HG03196 (cell line): ENCODE measurements around the gene CAPSL.
"Not testable (repeated sequence)": the region's sequence is repeated elsewhere in the genome, so short reads cannot be mapped to it uniquely, and the experiment has no call there.

ENCODE experiments used
- ATAC-seq: cut with Tn5 transposase; IDR thresholded peaks from one replicate; pipeline ENCODE4 v1.9.1; 2021; ENCODE audit not compliant: unreplicated experiment

CAPSL gene

DNA sequence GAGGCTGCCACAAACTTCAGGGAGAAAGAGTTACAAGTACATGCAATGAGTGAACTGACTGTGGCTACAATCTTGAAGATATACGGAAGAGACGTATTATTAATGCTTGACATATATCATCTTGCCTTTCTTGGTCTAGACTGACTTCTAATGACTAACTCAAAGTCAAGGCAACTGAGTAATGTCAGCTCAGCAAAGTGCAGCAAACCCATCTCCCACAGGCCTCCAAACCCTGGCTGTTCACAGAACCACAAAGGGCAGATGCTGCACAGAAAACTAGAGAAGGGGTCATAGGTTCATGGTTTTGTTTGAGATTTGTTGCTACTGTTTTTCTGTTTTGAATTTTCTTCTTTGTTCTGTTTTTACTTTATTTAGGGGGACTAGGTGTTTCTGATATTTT lies 60.8 kb downstream of the CAPSL start:
- no peak for ATAC-seq

DNA sequence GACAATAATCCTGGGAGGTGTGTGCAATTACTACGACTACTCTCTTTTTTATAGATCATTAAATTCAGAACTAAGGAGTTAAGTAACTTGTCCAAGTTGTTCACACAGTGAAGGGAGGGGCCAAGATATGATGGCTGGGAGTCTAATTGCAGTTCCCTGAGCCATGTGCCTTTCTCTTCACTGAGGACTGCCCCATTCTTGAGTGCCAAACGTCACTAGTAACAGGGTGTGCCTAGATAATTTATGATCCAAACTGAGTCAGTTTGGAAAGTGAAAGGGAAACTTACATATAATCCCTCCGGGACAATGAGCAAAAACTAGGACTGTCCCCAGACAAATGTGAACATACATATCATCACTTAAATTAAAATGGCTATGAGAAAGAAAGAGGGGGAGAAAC lies 61.5 kb downstream of the CAPSL start:
- ATAC-seq, result no peak

DNA sequence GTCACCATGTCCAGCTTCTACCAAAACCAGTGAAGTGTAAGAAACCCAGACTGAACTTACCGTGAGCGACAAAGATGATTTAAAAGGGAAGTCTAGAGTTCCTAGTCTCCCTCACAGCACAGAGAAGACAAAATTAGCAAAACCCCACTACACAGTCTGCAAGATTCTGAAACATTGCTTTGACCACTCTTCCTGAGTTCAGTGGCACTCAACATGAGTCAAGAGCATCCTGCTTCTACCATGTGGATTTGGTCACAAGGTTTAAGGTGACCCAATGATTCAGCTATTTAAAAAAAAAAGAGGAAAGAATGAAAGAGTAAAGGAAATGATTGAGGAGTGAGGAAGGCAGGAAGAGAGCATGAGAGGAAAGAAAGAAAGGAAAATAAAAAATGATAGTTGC lies 62.0 kb downstream of the CAPSL start:
- no peak for ATAC-seq

DNA sequence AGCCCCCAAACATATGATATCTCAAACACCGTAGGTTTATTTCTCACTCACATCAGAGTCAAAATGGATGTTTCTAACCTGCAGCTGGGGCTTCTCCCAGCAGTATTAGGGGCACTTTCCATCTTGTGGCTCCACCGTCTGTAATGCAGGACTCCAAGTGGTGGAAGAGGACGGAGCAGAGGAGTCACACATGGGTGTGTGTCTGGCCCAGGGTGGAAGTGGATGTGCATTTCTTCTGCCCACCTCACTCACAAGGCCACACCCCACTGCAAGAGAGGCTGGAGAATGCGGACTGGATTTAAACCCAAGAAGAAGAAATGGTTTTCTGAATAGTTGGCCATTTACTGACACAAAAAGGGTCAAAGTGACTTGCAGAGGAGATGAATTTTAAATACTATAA lies 67.8 kb downstream of the CAPSL start:
- ATAC-seq, result no peak

DNA sequence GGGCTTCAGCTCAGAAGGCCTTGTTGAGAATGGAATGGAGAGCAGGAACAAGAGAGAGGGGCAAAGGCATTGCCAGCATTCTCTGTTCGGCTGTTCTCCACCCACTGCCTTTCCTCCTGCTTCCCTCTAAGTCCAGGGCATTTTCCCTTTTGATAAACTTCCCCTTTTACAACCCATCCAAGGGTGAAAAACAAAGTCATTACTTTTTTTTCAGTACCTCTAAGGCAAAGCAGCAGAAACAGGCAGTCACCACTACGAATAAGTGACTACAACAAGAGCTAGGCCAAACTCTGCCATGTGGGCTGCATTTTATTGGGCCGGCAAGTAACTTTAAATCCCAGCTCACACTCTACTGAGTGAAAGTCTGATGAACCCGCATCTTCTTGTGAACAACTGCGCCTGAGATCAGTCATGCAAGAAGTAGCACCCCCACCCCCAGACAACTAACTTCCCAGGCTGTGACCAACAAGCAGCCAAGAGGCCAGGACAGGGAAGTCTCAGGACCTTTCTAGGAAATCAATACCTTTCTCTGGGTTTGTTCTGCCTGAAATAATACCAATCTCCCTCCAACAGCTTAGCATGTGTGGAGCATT lies 68.6 kb downstream of the CAPSL start:
- no peak for ATAC-seq

DNA sequence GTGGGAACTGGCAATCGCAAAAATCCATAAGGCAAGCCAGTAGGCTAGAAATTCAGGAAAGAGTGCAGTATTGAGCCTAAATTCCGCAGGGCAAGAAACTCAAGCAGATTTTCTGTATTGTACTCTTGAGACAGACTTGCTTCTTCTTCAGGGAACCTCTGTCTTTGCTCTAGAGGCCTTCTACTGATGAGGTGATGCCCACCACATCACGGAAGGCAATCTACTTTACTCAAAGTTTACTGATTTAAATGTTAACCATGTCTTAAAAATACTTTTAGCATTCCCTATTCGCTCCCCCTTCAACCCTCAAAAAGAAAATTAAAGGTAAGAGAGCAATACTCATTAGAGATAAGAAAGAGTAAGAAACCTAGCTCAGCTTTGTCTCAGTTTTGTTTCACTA lies 70.4 kb downstream of the CAPSL start:
- no peak for ATAC-seq

DNA sequence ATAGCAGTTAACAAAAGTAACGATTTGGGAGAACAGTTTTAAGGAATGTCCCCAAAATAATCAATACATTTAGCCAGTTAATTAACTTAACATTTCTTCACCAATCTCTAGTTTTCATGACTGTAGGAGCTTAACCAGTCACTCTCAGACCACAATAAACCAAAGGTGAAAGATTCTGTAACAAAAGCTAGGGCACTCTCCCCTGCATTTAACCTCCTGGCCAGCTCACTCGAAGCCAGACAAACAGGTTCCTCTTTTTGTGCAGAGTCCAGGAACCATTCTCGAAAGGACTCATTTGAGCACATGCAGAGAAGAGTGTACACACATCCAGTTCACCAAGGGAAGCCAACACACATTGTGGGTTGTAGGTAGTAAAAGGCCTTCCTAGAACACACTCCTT lies 75.3 kb downstream of the CAPSL start:
- ATAC-seq, result no peak

DNA sequence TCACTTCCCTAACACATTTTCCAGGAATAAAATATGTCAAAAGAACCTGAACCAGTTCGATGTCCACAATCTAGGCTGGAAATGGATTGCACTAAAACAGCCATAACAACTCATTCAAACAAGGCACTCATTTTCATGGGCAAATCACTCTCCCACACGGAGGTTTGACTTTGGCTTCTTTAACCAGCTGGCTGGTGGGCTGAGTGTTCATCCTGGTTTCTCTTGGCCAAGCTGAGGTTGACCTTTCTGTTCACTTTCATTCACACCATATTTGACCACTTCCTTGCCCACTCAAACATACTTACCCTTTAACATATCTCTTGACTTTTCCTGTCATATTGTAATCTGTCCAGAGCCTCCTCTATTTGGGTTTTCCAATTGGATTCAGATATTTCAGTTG lies 76.3 kb downstream of the CAPSL start:
- ATAC-seq, result no peak

DNA sequence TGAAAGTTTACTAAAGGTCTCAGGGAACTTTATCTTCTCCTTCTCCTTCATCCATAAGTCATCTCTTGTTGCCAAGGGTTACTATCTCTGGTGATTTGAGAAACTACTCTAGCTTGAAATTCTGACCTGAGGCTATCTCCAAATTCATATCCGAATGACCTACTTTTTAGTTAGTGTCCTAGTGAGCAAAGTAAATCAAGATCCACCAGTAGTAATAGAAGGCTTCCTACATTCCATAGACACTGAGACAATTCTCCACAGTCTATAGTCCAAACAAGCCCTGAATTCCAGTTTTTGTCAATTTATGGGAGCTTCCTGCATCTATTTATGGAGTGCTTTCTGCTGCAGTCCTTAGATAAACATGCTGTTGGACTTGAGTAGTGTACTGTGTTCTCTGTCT lies 76.7 kb downstream of the CAPSL start:
- ATAC-seq, result no peak

DNA sequence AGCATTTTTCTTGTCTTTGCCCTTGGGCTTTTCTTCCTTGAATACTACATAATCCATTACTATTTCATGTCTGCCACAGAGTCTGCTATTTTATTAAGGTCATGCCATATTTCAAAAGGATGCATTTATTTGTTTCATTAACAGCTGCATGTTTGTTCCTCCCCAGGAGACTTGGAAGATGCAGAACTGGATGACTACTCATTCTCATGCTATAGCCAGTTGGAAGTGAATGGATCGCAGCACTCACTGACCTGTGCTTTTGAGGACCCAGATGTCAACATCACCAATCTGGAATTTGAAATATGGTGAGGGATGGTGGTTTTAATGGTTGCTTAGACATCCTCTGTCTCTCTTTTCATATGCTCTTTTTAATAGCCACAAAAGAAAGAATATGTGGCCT lies 77.7 kb downstream of the CAPSL start:
- no peak for ATAC-seq

DNA sequence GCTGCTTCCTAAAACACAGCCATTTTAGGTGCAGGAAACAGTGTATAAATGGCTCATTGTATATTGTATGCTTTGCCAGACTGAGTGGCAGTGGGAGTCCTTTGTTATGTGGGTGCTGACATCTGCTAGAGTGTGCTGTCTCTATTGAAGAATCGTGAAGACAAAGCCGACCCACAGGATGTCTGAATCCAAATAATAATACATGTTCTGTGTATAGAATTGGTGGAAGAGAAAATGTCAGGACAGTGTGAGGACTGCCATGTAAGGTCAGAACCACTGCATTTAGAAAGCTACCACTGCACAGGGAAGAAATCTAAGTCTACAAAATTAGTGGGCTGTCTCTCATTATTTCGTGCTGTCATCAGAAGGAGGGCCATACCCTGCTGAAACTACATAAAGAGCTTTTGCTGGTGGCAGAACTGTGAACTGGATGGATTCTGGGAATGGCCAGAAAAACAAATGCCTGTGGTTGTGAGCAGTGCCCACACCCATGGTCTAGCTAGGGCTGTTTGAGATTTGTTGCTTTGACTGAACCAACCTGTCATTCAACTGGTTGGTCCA lies 79.2 kb downstream of the CAPSL start:
- ATAC-seq, result no peak

DNA sequence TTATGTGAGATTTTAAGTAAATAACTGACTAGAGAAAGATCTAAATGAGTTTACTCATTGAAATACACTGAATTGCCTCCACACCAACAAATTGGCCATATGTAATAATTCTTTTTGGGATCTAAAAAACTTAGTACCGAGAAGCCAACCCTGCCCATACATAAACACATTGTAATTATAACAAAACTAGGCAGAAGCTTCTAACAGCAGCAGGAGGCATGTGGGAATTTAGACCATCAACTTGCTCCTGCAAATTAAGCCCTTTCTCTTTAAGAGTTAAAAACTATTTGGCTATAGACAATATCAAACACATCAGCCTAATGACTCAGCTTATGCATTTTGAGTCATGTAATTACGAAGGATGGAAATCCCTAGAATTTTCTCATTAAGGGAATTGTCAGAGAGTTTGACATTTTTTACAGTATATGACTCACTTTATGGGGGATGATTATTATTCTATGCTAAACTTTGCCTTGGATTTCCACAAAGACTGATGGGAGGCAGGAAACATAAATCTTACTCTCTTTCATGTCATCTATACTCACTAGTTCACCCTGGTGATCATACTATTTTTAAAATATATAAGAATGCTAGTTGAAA lies 80.7 kb downstream of the CAPSL start:
- ATAC-seq, result no peak

DNA sequence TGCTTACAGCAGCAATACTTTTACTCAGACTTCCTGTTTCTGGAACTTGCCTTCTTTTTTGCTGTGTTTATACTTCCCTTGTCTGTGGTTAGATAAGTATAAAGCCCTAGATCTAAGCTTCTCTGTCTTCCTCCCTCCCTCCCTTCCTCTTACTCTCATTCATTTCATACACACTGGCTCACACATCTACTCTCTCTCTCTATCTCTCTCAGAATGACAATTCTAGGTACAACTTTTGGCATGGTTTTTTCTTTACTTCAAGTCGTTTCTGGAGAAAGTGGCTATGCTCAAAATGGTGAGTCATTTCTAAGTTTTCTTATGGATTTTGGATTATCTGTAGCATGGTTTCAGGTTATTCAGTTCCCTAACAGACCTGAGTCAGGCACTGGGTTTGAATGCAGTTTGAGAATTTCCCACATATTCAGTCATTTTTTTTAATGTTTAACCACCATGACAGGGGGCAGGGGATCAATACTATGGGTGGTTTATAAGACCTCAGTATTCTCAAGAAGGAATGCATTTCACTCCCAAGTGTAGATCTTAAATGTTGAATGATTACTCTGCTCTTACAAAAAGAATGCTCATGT lies 81.6 kb downstream of the CAPSL start, which contains the start of gene IL7R:
Gene IL7R, plus strand, starts transcription at position 127 of the 587 bp plus-strand sequence. Its CDS starts 87 bp downstream, at position 214.
- no peak for ATAC-seq

DNA sequence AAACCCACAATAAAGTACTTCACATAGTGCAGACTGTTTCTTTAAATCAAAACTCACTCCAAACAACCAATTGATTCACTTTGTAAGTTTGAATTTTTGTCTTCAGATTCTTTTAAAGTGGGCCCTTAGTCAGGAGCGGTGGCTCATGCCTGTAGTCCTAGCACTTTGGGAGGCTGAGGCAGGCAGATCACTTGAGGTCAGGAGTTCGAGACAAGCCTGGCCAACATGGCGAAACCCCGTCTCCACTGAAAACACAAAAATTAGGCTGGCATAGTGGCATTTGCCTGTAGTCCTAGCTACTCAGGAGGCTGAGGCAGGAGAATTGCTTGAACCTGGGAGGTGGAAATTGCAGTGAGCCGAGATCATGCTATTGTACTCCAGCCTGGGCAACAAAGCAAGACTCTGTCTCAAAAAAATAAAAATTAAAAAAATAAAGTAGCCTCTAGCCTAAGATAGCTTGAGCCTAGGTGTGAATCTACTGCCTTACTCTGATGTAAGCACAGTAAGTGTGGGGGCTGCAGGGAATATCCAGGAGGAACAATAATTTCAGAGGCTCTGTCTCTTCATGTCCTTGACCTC lies 82.1 kb downstream of the CAPSL start:
- not testable (repeated sequence) for ATAC-seq

DNA sequence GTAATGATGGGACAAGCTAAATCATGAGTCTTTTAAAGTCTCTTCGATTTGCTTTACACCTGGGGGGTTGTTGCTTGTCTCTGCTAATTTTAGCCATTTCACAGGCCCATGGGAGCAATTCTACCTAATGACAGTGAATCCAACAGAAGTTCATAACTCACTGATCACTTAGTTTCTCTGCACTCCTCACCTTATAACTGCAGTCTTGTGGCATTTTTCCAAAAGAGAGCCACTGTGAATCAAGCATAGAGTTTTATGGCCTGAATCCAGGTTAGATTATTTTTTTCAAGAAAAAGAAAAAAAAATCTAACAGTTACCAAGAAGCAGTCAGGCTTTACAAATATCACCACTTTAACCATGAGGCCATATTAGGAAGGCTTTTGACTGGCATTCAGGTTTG lies 83.2 kb downstream of the CAPSL start:
- ATAC-seq, result no peak
